Endothelial cell of umbilical vein (primary cell): Measurements from ENCODE around the gene TRIM37.

Experiments used
- CTCF ChIP-seq, 2 donors: IDR thresholded peaks; 1 replicate in 1 of 2; 2 replicates in 1 of 2; pipeline ENCODE4 v1.5.1; 2011; ENCODE audit warnings: low read length in 2 of 2, mild to moderate bottlenecking in 2 of 2, moderate library complexity in 2 of 2, control low read depth in 1 of 2, inconsistent platforms in 1 of 2, low read depth in 1 of 2; ENCODE audit not compliant: insufficient read depth in 1 of 2; ENCODE audit errors: extremely low read depth in 1 of 2
- EZH2 ChIP-seq: IDR thresholded peaks from 2 replicates; pipeline ENCODE4 v1.6.1; 2012; ENCODE audit warnings: borderline replicate concordance, low read depth, mild to moderate bottlenecking, moderate library complexity, low read length, inconsistent platforms; ENCODE audit not compliant: severe bottlenecking
- FOS ChIP-seq: IDR thresholded peaks from 2 replicates; pipeline ENCODE4 v1.6.1; 2011; ENCODE audit warnings: mild to moderate bottlenecking, low read length, moderate library complexity, borderline replicate concordance; ENCODE audit not compliant: insufficient read depth
- GATA2 ChIP-seq: IDR thresholded peaks from 2 replicates; pipeline ENCODE4 v1.7.0; 2011; ENCODE audit warnings: low read depth, mild to moderate bottlenecking, moderate library complexity, mixed read lengths, low read length; ENCODE audit not compliant: insufficient read length, insufficient read depth
- JUN ChIP-seq: IDR thresholded peaks from 2 replicates; pipeline ENCODE4 v1.6.1; 2011; ENCODE audit warnings: borderline replicate concordance, low read depth; ENCODE audit not compliant: insufficient read length, insufficient read depth
- POLR2A ChIP-seq: IDR thresholded peaks from 2 replicates; pipeline ENCODE4 v1.6.1; 2012; ENCODE audit warnings: low read depth, mild to moderate bottlenecking, control low read depth, low read length
- POLR2AphosphoS5 ChIP-seq: IDR thresholded peaks from 2 replicates; pipeline ENCODE4 v1.6.1; 2012; ENCODE audit warnings: low read depth, mild to moderate bottlenecking, control low read depth, low read length, moderate library complexity; ENCODE audit not compliant: insufficient read depth
- TF ChIP-seq, protein P1 (sequence below): IDR thresholded peaks from 2 replicates; pipeline ENCODE4 v1.6.1; 2011; ENCODE audit not compliant: insufficient read depth, insufficient read length

GRCh38 chr17:59049798-59050197, 56.9 kb downstream of the TRIM37 start:
- TF ChIP-seq, protein P1, sequence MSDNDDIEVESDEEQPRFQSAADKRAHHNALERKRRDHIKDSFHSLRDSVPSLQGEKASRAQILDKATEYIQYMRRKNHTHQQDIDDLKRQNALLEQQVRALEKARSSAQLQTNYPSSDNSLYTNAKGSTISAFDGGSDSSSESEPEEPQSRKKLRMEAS, result no peak
- TF ChIP-seq CTCF (IDR thresholded peaks at IDR 0.05; ENCODE audit: extremely low read depth in 1 of 2, insufficient read depth in 1 of 2, low read depth in 1 of 2, low read length in 2 of 2) (no peak), EZH2 (no peak), POLR2A (no peak), POLR2AphosphoS5 (no peak), JUN (no peak), GATA2 (no peak), FOS (no peak)
